Calu3 (cell line): ENCODE data around the gene SFTA2. TPM values are rescaled to one million over a fixed set of nuclear protein-coding genes. Genes with fewer than 3 reads are reported as not detected.

Source experiments
- BruUV-seq: library from RNA; stranded (reverse); fragments of 400-500 nt; replicated peaks from 2 replicates; lab custom pipeline; 2021; lab: Mats Ljungman, UMichigan
- CTCF ChIA-PET: fragments of 300-600 bp; sonication (Branson Sonifier 250); formaldehyde crosslinking; loops from one replicate; lab custom pipeline; 2022; ENCODE audit warnings: antibody characterized with exemption; lab: Charles Lee
- DNase-seq: peaks from one replicate; pipeline ENCODE4 v3.0.0; 2022
- H3K27ac Mint-ChIP-seq: one replicate; pipeline ENCODE4 v1.8.0; 2022; ENCODE audit warnings: mixed read lengths; ENCODE audit not compliant: unreplicated experiment
- H3K27me3 Mint-ChIP-seq: one replicate; pipeline ENCODE4 v1.8.0; 2022; ENCODE audit warnings: mixed read lengths; ENCODE audit not compliant: unreplicated experiment
- H3K36me3 Mint-ChIP-seq: one replicate; pipeline ENCODE4 v1.8.0; 2022; ENCODE audit warnings: mild to moderate bottlenecking, moderate library complexity, mixed read lengths; ENCODE audit not compliant: insufficient read depth, unreplicated experiment
- H3K4me1 Mint-ChIP-seq: one replicate; pipeline ENCODE4 v1.8.0; 2022; ENCODE audit warnings: mild to moderate bottlenecking, low read depth, mixed read lengths; ENCODE audit not compliant: unreplicated experiment
- H3K4me3 Mint-ChIP-seq: one replicate; pipeline ENCODE4 v1.8.0; 2022; ENCODE audit warnings: mild to moderate bottlenecking, low read depth, moderate library complexity, mixed read lengths; ENCODE audit not compliant: unreplicated experiment
- H3K9me3 Mint-ChIP-seq: one replicate; pipeline ENCODE4 v1.8.0; 2022; ENCODE audit warnings: low read depth, mixed read lengths; ENCODE audit not compliant: unreplicated experiment
- intact Hi-C: fragments of 100-400 bp; cut with micrococcal nuclease; formaldehyde crosslinking; loops from one replicate; pipeline ENCODE4 v1.10.0; 2022; ENCODE audit not compliant: unreplicated experiment
- total RNA-seq: library from RNA; stranded (reverse); gene quantifications from 2 replicates; pipeline ENCODE4 v1.2.3, GENCODE V29; 2022
- TF ChIP-seq, protein P1 (sequence below): fragments of 200-600 bp; IDR thresholded peaks from one replicate; pipeline ENCODE4 v1.8.0; 2022; ENCODE audit warnings: antibody characterized with exemption; ENCODE audit not compliant: unreplicated experiment

Gene SFTA2
- total RNA-seq, 1 experiment from 2014 or later: 184 TPM

DNA sequence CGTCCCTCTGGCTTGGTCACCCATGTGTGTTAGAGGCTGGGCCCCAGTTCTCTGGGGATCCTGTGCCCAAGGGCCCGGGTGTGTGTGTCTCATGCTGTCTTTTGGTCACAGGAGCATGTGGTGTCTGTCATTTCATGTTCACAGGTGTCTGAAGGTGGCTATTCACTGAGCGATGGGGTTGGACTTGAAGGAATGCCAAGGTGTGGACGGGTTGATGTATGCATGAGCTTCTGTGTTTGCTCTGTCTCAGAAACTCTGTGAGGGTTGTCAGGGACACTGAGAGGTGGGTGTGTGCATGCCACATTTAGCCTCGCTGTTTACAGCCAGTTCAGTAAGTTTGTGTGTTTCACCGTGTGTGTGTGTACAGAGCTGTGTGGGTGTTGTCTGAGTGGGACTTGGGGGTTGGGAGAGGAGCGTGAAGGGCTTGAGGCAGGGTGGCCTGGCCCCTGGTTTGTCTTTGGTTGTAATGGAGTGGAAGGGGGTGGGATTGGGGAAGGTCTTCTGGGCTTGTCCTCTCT lies 46.4 kb downstream of the SFTA2 start:
- peaks cover 71% of the 10 kb centered on the region for H3K4me1 Mint-ChIP-seq
- peak overlapping the region; percentile 94 for H3K27ac Mint-ChIP-seq
- H3K4me3 Mint-ChIP-seq: peak overlapping the region; percentile 89
- no peaks in the 10 kb centered on the region for H3K9me3 Mint-ChIP-seq
- intact Hi-C loops: loop anchor here (2.0 to 10.0 kb wide), 2 partner anchors 21 to 211 kb away; partner anchors contain the start of gene DHX16
- H3K36me3 Mint-ChIP-seq: peaks cover 79% of the 10 kb centered on the region
- TSS peak; percentile 87 for BruUV-seq
- H3K27me3 Mint-ChIP-seq: peaks cover 16% of the 10 kb centered on the region
- TF ChIP-seq, protein P1, sequence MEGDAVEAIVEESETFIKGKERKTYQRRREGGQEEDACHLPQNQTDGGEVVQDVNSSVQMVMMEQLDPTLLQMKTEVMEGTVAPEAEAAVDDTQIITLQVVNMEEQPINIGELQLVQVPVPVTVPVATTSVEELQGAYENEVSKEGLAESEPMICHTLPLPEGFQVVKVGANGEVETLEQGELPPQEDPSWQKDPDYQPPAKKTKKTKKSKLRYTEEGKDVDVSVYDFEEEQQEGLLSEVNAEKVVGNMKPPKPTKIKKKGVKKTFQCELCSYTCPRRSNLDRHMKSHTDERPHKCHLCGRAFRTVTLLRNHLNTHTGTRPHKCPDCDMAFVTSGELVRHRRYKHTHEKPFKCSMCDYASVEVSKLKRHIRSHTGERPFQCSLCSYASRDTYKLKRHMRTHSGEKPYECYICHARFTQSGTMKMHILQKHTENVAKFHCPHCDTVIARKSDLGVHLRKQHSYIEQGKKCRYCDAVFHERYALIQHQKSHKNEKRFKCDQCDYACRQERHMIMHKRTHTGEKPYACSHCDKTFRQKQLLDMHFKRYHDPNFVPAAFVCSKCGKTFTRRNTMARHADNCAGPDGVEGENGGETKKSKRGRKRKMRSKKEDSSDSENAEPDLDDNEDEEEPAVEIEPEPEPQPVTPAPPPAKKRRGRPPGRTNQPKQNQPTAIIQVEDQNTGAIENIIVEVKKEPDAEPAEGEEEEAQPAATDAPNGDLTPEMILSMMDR: no peak
- CTCF ChIA-PET: interaction anchor here (0.6 to 6.3 kb wide), 9 partner anchors 22 to 201 kb away, joined by 3 to 50 read pairs (median 8); partner anchors contain the start of genes GTF2H4 and VARS2
- DNase-seq: peak; percentile 75

DNA sequence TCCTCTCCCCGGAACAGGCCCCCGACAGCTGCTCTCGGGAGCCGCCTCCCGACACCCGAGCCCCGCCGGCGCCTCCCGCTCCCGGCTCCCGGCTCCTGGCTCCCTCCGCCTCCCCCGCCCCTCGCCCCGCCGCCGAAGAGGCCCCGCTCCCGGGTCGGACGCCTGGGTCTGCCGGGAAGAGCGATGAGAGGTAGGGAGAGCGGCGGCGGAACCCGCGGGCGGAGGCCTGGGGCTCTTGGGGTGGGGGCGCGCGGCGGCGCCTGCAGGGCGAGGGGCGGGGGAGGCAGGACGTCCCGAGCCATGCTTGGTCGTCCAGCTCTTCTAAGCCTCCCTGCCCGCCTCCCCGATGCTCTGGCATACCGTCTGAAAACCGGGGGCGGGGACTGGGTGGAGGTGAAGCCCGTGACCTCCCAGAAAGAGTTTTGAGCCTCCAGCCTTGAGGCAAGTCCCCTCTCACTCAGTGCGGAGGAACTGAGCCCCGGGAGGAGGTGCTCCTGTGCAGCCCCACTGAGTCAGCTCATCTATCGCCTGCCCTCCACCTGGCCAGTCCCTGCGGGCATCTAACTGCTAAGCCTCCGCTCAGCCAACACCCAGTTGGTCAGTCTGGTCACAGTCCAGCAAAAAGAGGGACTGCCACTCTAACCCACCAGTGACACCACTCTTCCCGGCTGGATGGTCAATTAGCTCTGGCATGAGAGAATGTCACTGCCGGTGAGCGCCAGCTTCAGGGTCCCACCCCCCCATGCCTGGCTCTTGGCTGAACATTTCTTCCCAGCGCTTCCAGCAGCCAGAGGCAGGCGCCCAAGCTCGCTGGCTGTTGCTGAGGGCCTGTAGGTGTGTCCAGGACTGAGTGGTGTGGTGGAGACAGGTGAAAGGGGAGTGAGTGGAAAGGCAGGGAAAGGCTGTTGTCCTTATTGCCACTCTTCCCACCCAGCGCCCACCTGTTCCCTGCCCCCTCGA lies 47.2 kb downstream of the SFTA2 start:
- peak; percentile 74 for DNase-seq
- Mint-ChIP-seq H3K9me3 (no peaks in the 10 kb centered on the region), H3K36me3 (peaks cover 72% of the 10 kb centered on the region), H3K4me3 (peak overlapping the region; percentile 89), H3K27me3 (peaks cover 16% of the 10 kb centered on the region), H3K27ac (peak overlapping the region; percentile 94), H3K4me1 (peaks cover 65% of the 10 kb centered on the region)
- TF ChIP-seq, protein P1: no peak
- intact Hi-C loops: loop anchor here (2.0 to 10.0 kb wide), 2 partner anchors 22 to 210 kb away; partner anchors contain the start of gene DHX16
- BruUV-seq: no TSS peak
- CTCF ChIA-PET: interaction anchor here (0.6 to 6.3 kb wide), 16 partner anchors 12 to 297 kb away, joined by 3 to 50 read pairs (median 6); partner anchors contain the start of genes DHX16, GTF2H4 and VARS2

DNA sequence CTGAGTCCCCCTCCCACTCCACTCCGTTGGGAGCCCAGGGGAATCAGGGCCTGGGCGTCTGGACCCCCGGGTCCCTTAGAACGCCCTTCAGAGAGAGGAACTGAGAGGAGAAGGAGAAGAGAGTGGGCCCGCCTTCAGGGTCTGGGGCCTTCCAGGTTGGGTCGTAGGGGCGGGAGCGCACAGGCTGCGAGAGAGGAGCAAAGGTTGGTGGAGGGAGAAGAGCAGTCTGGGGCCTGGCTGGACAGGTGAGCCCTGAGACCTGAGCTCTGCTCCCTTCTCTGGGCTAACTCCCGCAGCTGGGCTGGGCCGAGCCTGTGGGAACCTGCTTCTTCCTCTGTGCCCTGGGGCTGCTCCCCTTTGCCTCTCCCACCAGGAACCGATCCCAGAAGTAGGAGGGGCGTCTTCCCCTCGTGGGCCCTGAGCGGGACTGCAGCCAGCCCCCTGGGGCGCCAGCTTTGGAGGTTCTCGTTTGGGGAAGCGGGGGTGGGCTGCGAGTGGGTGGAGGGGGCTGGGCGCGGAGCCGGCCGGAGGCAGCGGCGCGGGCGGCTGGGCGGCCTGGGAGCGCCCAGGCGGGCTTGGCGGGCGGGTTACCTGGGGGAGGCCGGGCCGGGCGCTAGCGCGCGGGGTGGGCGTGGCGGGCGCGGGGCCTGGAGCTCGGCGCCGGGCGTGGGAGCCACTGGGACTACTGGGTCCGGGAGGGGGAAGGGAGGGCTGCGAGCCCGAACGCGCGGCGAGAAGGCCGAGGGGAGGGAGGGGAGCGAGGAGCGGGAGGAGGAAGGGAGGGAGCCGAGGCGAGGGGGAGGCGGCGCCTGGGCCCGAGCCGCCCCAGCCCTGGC lies 48.1 kb downstream of the SFTA2 start, which contains the start of gene DDR1:
DDR1 (plus strand) TSS at position 835 of the 836 bp plus-strand sequence. CDS start 4,211 bp downstream, outside the sequence.
- no TSS peak for BruUV-seq
- intact Hi-C loops: loop anchor here (2.0 to 10.0 kb wide), 2 partner anchors 23 to 209 kb away; partner anchors contain the start of gene DHX16
- peak; percentile 82 for DNase-seq

More for the DNA sequence above, 48.1 kb downstream of the SFTA2 start, which contains the start of gene DDR1:
- Mint-ChIP-seq H3K4me3 (peak within 1 kb of the TSS; percentile 89), H3K9me3 (no peaks in the 10 kb centered on the region), H3K4me1 (peaks cover 63% of the 10 kb centered on the region), H3K27me3 (peaks cover 16% of the 10 kb centered on the region), H3K36me3 (peaks cover 63% of the 10 kb centered on the region), H3K27ac (peak within 1 kb of the TSS; percentile 94)
- TF ChIP-seq, protein P1: no peak
- CTCF ChIA-PET: interaction anchor here (0.6 to 6.3 kb wide), 22 partner anchors 12 to 297 kb away, joined by 3 to 50 read pairs (median 5); partner anchors contain the start of genes DHX16, GTF2H4, PSORS1C1 and VARS2
